Panc1 (cell line): ENCODE data around the gene PHKB. TPM values are rescaled to one million over a fixed set of nuclear protein-coding genes. Genes with fewer than 3 reads are reported as not detected.

ENCODE experiments used
- ATAC-seq: fragments of 200-7000 bp; cut with Tn5 transposase; 2 replicates; pipeline ENCODE4 v1.9.1; 2020; ENCODE audit warnings: mild to moderate bottlenecking, moderate library complexity
- BruUV-seq: library from RNA; stranded (reverse); fragments of 400-500 nt; replicated peaks from 2 replicates; lab custom pipeline; 2021; lab: Mats Ljungman, UMichigan
- CTCF ChIA-PET: fragments of 300-600 bp; sonication (Branson Sonifier 250); formaldehyde crosslinking; loops from one replicate; lab custom pipeline; 2022; ENCODE audit warnings: antibody characterized with exemption; lab: Charles Lee
- POLR2A ChIA-PET: fragments of 300-600 bp; sonication (Branson Sonifier 250); formaldehyde crosslinking; loops from one replicate; lab custom pipeline; 2022; ENCODE audit warnings: antibody characterized with exemption; lab: Charles Lee
- DNase-seq: peaks from one replicate; pipeline ENCODE4 v3.0.0-alpha.2; 2010; ENCODE audit warnings: low read depth, low spot score
- H3K27ac ChIP-seq: 2 replicates; pipeline ENCODE4 v1.5.1; 2011; ENCODE audit warnings: mild to moderate bottlenecking, low read length, inconsistent platforms
- H3K27me3 ChIP-seq: fragments of 200-500 bp; sonication (Bioruptor generic); 2 replicates; pipeline ENCODE4 v1.6.0; 2014; ENCODE audit warnings: low read length, inconsistent platforms; ENCODE audit not compliant: control insufficient read depth, insufficient read depth
- H3K36me3 ChIP-seq: fragments of 200-500 bp; sonication (Bioruptor generic); 2 replicates; pipeline ENCODE4 v1.5.1; 2014; ENCODE audit warnings: inconsistent platforms, mild to moderate bottlenecking, low read length, moderate library complexity; ENCODE audit not compliant: control insufficient read depth, insufficient read depth
- H3K4me1 ChIP-seq: 2 replicates; pipeline ENCODE4 v1.5.1; 2011; ENCODE audit warnings: inconsistent platforms, mild to moderate bottlenecking, low read length, moderate library complexity; ENCODE audit not compliant: control insufficient read depth, insufficient read depth
- H3K4me3 ChIP-seq, 2 experiments: 2 replicates each; pipeline ENCODE4 v1.5.1; 2011 to 2012; ENCODE audit warnings: low read depth in 2 of 2, low read length in 2 of 2, mild to moderate bottlenecking in 2 of 2, inconsistent platforms in 1 of 2, moderate library complexity in 1 of 2
- H3K9me3 ChIP-seq: fragments of 200-500 bp; sonication (Bioruptor generic); 2 replicates; pipeline ENCODE4 v1.5.1; 2014; ENCODE audit warnings: low read depth, mild to moderate bottlenecking, inconsistent platforms, low read length, moderate library complexity; ENCODE audit not compliant: control insufficient read depth, insufficient read depth
- CTCF ChIP-seq: fragments of 450-650 bp; IDR thresholded peaks from 2 replicates; pipeline ENCODE4 v1.5.1; 2017; ENCODE audit warnings: mild to moderate bottlenecking
- POLR2AphosphoS5 ChIP-seq: IDR thresholded peaks from 2 replicates; pipeline ENCODE4 v1.6.1; 2012; ENCODE audit warnings: mild to moderate bottlenecking, low read depth, low read length, moderate library complexity
- SIN3A ChIP-seq: IDR thresholded peaks from 2 replicates; pipeline ENCODE4 v1.6.1; 2012; ENCODE audit warnings: low read depth, mild to moderate bottlenecking, low read length, moderate library complexity, borderline replicate concordance; ENCODE audit not compliant: insufficient read depth
- TCF7L2 ChIP-seq: IDR thresholded peaks from 2 replicates; pipeline ENCODE4 v1.6.1; 2011; ENCODE audit warnings: mild to moderate bottlenecking, low read depth, low read length, inconsistent platforms
- in situ Hi-C: cut with HindIII; loops from 2 replicates; pipeline ENCODE4 v1.10.0; 2016; ENCODE audit warnings: low sequenced_read_pairs, low pct_unique_long_range_greater_than_20kb
- intact Hi-C: fragments of 100-400 bp; cut with micrococcal nuclease; formaldehyde crosslinking; loops from one replicate; pipeline ENCODE4 v1.10.0; 2022; ENCODE audit not compliant: unreplicated experiment
- total RNA-seq: library from RNA; stranded (reverse); gene quantifications from one replicate; pipeline ENCODE4 v1.2.1, GENCODE V29; 2021; ENCODE audit not compliant: unreplicated experiment
- TF ChIP-seq, protein P1 (sequence below), 2 experiments: IDR thresholded peaks; 2 replicates each; pipeline ENCODE4 v1.6.1; 2011 to 2012; ENCODE audit warnings: low read depth in 2 of 2, control low read depth in 1 of 2, low read length in 1 of 2, mild to moderate bottlenecking in 1 of 2, moderate library complexity in 1 of 2; ENCODE audit not compliant: insufficient read depth in 1 of 2

PHKB gene
- total RNA-seq, 1 experiment from 2014 or later: 29.5 TPM

GRCh38 chr16:47571049-47571448 is 109.9 kb downstream of the PHKB start:
- TF ChIP-seq TCF7L2 (no peak), CTCF (no peak), POLR2AphosphoS5 (no peak), SIN3A (no peak)
- TF ChIP-seq, protein P1, sequence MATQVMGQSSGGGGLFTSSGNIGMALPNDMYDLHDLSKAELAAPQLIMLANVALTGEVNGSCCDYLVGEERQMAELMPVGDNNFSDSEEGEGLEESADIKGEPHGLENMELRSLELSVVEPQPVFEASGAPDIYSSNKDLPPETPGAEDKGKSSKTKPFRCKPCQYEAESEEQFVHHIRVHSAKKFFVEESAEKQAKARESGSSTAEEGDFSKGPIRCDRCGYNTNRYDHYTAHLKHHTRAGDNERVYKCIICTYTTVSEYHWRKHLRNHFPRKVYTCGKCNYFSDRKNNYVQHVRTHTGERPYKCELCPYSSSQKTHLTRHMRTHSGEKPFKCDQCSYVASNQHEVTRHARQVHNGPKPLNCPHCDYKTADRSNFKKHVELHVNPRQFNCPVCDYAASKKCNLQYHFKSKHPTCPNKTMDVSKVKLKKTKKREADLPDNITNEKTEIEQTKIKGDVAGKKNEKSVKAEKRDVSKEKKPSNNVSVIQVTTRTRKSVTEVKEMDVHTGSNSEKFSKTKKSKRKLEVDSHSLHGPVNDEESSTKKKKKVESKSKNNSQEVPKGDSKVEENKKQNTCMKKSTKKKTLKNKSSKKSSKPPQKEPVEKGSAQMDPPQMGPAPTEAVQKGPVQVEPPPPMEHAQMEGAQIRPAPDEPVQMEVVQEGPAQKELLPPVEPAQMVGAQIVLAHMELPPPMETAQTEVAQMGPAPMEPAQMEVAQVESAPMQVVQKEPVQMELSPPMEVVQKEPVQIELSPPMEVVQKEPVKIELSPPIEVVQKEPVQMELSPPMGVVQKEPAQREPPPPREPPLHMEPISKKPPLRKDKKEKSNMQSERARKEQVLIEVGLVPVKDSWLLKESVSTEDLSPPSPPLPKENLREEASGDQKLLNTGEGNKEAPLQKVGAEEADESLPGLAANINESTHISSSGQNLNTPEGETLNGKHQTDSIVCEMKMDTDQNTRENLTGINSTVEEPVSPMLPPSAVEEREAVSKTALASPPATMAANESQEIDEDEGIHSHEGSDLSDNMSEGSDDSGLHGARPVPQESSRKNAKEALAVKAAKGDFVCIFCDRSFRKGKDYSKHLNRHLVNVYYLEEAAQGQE (IDR thresholded peaks at IDR 0.05; ENCODE audit: insufficient read depth in 1 of 2, low read depth in 2 of 2, low read length in 1 of 2): no peak
- in situ Hi-C loops (no loop called here), intact Hi-C loops (no loop called here)
- H3K4me3 ChIP-seq: no peak overlapping the region
- no TSS peak for BruUV-seq
- H3K9me3 ChIP-seq: no peaks in the 10 kb centered on the region
- no peak overlapping the region for H3K27ac ChIP-seq
- ATAC-seq: no peak
- H3K27me3 ChIP-seq: no peaks in the 10 kb centered on the region
- ChIA-PET POLR2A (no interaction called here), CTCF (no interaction called here)
- H3K4me1 ChIP-seq: no peaks in the 10 kb centered on the region
- DNase-seq: no peak
- no peaks in the 10 kb centered on the region for H3K36me3 ChIP-seq

DNA sequence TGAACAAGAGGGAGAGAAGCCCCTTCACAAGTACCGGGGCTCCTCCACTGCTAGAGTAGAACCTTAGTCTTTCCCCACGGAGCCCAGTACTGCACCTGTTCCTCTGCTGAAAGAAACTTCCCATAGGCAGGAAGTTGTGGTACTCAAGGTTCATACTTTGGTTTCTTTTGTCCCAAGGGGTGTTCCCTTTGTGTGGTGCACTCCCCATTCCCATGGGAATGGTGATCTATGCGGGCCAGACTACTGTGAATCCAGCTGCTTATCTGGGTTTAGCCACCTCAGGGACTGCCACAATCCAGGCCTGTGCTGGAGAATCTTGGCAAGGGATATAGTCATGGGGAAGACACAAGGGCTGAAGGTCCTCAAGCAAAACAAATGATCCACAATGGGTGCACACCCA is 110.6 kb downstream of the PHKB start:
- ATAC-seq (no peak), DNase-seq (no peak)
- POLR2A ChIA-PET: no interaction called here
- no TSS peak for BruUV-seq
- Histone ChIP-seq H3K4me3 (no peak overlapping the region), H3K36me3 (no peaks in the 10 kb centered on the region), H3K27ac (no peak overlapping the region), H3K9me3 (no peaks in the 10 kb centered on the region), H3K4me1 (no peaks in the 10 kb centered on the region), H3K27me3 (no peaks in the 10 kb centered on the region)
- no peak for TF ChIP-seq POLR2AphosphoS5
- TF ChIP-seq, protein P1 (IDR thresholded peaks at IDR 0.05; ENCODE audit: insufficient read depth in 1 of 2, low read depth in 2 of 2, low read length in 1 of 2): no peak
- no peak for TF ChIP-seq SIN3A
- TF ChIP-seq CTCF: no peak
- in situ Hi-C loops: no loop called here
- intact Hi-C loops: no loop called here
- CTCF ChIA-PET: no interaction called here
